DND-41 (cell line): ENCODE results near the gene VAV3.

Experiments used
- CTCF ChIP-seq: IDR thresholded peaks from 2 replicates; pipeline ENCODE4 v1.5.1; 2012; ENCODE audit warnings: borderline replicate concordance, low read length, moderate library complexity, mild to moderate bottlenecking; ENCODE audit not compliant: poor library complexity, severe bottlenecking; ENCODE audit errors: extremely low read depth
- EZH2 ChIP-seq: IDR thresholded peaks from 3 replicates; pipeline ENCODE4 v1.6.1; 2012; ENCODE audit warnings: borderline replicate concordance, low read depth, mild to moderate bottlenecking, moderate library complexity, low read length, inconsistent platforms; ENCODE audit not compliant: severe bottlenecking

- TF ChIP-seq CTCF = no peak
- TF ChIP-seq EZH2 = no peak
Observed at GRCh38 chr1:107981277-107981676, 16.3 kb upstream of the VAV3 start.
